ENCODE data around the gene PCDH9. TPM values are rescaled to one million over a fixed set of nuclear protein-coding genes. Genes with fewer than 3 reads are reported as not detected.
A peak's percentile ranks its signal among the peaks of the same experiment; 100 is the strongest.

PCDH9 gene
- total and polyA plus RNA-seq, 5 donors from 2014 or later, result 0.08 to 0.77 (median 0.09) TPM

DNA sequence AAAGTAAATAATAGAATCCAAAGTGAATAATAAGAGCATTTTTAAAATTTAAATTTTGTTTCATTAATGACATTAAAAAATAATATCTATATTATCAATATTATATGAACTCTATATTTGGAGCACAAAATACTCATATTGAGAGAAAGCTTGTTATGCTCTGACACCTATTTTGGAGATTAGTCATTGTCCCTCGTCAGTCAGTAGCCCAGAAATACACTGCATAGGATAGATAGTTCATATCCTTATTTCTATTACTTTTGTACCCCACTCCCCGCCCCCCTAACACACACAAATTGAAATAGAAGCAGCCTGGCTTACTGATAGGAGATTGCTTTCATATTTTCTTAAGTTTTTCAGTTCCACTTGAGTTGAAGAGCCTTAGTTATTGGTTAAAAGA is 652.8 kb downstream of the PCDH9 start:
- H3K27ac Mint-ChIP-seq, result no peak overlapping the region
- no peak overlapping the region for H3K4me3 ChIP-seq (ENCODE audit: low read depth, low read length)
- no peak overlapping the region for H3K4me3 Mint-ChIP-seq
- H3K27me3 Mint-ChIP-seq, result no peaks in the 10 kb centered on the region
- no peaks in the 10 kb centered on the region for H3K27me3 ChIP-seq (ENCODE audit: control insufficient read depth, insufficient read depth, low read length)
- no peaks in the 10 kb centered on the region for H3K4me1 Mint-ChIP-seq
- DNase-seq (no peak), ATAC-seq (ENCODE audit: low read depth in 2 of 2) (no peak)
- no peaks in the 10 kb centered on the region for H3K4me1 ChIP-seq (ENCODE audit: control insufficient read depth, insufficient read depth, low read length, poor library complexity, severe bottlenecking)
- H3K36me3 ChIP-seq (ENCODE audit: control insufficient read depth, insufficient read depth, low read length), result no peaks in the 10 kb centered on the region
- no peak overlapping the region for H3K27ac ChIP-seq (ENCODE audit: insufficient read depth, low read length, poor library complexity, severe bottlenecking)
- H3K36me3 Mint-ChIP-seq, result no peaks in the 10 kb centered on the region
- peaks cover 0 to 27% (median 5%) of the 10 kb centered on the region in 7 donors for H3K9me3 Mint-ChIP-seq
- peaks cover 3 to 5% of the 10 kb centered on the region in 2 experiments for H3K9me3 ChIP-seq (ENCODE audit: control insufficient read depth in 2 of 2, low read length in 2 of 2)

DNA sequence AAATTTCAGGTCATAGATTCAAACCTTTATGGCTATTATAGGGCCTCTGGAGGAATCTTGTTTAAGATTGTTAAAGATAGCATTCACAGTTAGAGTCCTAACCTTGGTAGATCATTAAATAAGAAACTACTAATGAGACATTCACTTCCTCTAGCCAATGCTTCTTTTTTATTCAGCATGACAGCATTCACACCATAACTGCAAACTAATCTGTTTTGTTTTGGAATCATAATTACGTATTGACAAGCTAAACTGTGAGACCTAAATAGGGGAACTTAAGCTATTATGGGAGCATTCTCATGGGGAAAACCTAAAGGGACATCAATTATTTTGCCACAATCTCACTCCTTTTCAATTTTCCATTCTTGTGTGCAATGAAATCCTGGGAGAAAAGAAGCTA is 653.8 kb downstream of the PCDH9 start:
- H3K4me1 ChIP-seq (ENCODE audit: control insufficient read depth, insufficient read depth, low read length, poor library complexity, severe bottlenecking), result no peaks in the 10 kb centered on the region
- no peaks in the 10 kb centered on the region for H3K36me3 ChIP-seq (ENCODE audit: control insufficient read depth, insufficient read depth, low read length)
- no peak overlapping the region for H3K4me3 ChIP-seq (ENCODE audit: low read depth, low read length)
- H3K4me1 Mint-ChIP-seq, result no peaks in the 10 kb centered on the region
- DNase-seq, result no peak
- H3K27ac ChIP-seq (ENCODE audit: insufficient read depth, low read length, poor library complexity, severe bottlenecking), result no peak overlapping the region
- H3K27me3 ChIP-seq (ENCODE audit: control insufficient read depth, insufficient read depth, low read length), result no peaks in the 10 kb centered on the region
- no peaks in the 10 kb centered on the region for H3K27me3 Mint-ChIP-seq
- H3K9me3 Mint-ChIP-seq, result peaks cover 0 to 27% (median 5%) of the 10 kb centered on the region in 7 donors
- ATAC-seq (ENCODE audit: low read depth in 2 of 2), result no peak
- no peak overlapping the region for H3K27ac Mint-ChIP-seq
- H3K36me3 Mint-ChIP-seq, result no peaks in the 10 kb centered on the region
- no peak overlapping the region for H3K4me3 Mint-ChIP-seq
- H3K9me3 ChIP-seq (ENCODE audit: control insufficient read depth in 2 of 2, low read length in 2 of 2), result peaks cover 5% of the 10 kb centered on the region in 2 experiments

DNA sequence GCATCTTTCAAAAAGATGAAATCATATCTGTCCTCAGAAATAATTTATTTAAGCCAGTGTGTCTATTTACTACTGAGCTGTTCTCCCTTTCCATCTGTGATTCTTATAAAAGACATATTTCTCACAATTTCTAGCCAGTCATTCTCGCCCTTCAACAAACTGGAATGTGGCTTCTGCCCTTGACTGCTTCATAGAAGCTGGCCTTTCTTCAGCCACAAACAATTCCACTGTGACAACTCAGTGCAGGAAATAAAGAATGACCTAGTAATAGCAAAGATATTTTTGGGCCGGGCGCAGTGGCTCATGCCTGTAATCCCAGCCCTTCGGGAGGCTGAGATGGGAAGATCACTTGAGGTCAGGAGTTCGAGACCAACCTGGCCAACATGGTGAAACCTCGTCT is 655.5 kb downstream of the PCDH9 start:
- H3K36me3 ChIP-seq (ENCODE audit: control insufficient read depth, insufficient read depth, low read length), result no peaks in the 10 kb centered on the region
- peaks cover 0 to 25% (median 10%) of the 10 kb centered on the region in 7 donors for H3K9me3 Mint-ChIP-seq

DNA sequence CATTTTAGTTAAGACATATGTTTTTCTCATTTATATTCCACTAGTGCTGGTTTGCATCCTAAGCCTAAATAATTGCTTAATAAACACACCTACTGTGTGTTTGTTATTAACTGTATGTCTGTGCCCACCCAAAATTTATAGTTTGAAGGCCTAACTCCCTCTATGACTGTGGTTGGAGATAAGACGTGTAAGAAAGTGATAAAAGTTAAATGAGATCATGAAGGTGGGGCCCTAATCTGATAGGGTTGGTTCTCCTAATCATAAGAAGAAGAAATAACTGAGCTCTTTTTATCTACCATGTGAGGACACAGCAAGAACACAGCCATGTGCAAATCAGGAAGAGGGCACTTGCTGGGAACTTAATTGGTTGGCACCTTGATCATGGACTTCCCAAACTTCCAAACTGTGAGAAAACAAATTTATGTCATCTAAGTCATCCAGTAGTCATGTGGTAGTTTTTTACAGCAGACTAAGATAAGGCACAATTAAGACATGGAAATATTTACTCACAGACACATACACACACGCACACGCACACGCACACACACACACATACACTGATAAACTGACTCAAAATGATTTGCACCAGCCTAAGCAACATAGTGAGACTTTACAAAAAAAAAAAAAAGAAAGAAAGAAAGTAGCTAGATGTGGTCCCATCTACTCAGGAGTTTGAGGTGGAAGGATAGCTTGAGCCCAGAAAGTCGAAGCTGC is 662.1 kb downstream of the PCDH9 start:
- no peaks in the 10 kb centered on the region for H3K27me3 Mint-ChIP-seq
- no peak for DNase-seq
- H3K27ac Mint-ChIP-seq, result peak overlapping the region in 1 of 3 donors; percentile 29
- no peak overlapping the region for H3K27ac ChIP-seq (ENCODE audit: insufficient read depth, low read length, poor library complexity, severe bottlenecking)
- no peak overlapping the region for H3K4me3 ChIP-seq (ENCODE audit: low read depth, low read length)
- no peaks in the 10 kb centered on the region for H3K4me1 Mint-ChIP-seq
- H3K36me3 ChIP-seq (ENCODE audit: control insufficient read depth, insufficient read depth, low read length), result no peaks in the 10 kb centered on the region
- H3K4me1 ChIP-seq (ENCODE audit: control insufficient read depth, insufficient read depth, low read length, poor library complexity, severe bottlenecking), result no peaks in the 10 kb centered on the region
- H3K27me3 ChIP-seq (ENCODE audit: control insufficient read depth, insufficient read depth, low read length), result no peaks in the 10 kb centered on the region
- H3K9me3 Mint-ChIP-seq, result peaks cover 4 to 18% (median 9%) of the 10 kb centered on the region in 7 donors
- no peak overlapping the region for H3K4me3 Mint-ChIP-seq
- no peaks in the 10 kb centered on the region for H3K36me3 Mint-ChIP-seq
- H3K9me3 ChIP-seq (ENCODE audit: control insufficient read depth in 2 of 2, low read length in 2 of 2), result peaks cover 1 to 5% of the 10 kb centered on the region in 2 experiments
- no peak for ATAC-seq (ENCODE audit: low read depth in 2 of 2)

More for the DNA sequence above, 655.5 kb downstream of the PCDH9 start:
- Mint-ChIP-seq H3K27ac (no peak overlapping the region), H3K36me3 (no peaks in the 10 kb centered on the region), H3K4me3 (no peak overlapping the region), H3K4me1 (no peaks in the 10 kb centered on the region), H3K27me3 (no peaks in the 10 kb centered on the region)
- Histone ChIP-seq H3K9me3 (ENCODE audit: control insufficient read depth in 2 of 2, low read length in 2 of 2) (peaks cover 5% of the 10 kb centered on the region in 2 experiments), H3K4me3 (ENCODE audit: low read depth, low read length) (no peak overlapping the region), H3K27ac (ENCODE audit: insufficient read depth, low read length, poor library complexity, severe bottlenecking) (no peak overlapping the region), H3K27me3 (ENCODE audit: control insufficient read depth, insufficient read depth, low read length) (no peaks in the 10 kb centered on the region), H3K4me1 (ENCODE audit: control insufficient read depth, insufficient read depth, low read length, poor library complexity, severe bottlenecking) (no peaks in the 10 kb centered on the region)
- DNase-seq (no peak), ATAC-seq (ENCODE audit: low read depth in 2 of 2) (no peak)

DNA sequence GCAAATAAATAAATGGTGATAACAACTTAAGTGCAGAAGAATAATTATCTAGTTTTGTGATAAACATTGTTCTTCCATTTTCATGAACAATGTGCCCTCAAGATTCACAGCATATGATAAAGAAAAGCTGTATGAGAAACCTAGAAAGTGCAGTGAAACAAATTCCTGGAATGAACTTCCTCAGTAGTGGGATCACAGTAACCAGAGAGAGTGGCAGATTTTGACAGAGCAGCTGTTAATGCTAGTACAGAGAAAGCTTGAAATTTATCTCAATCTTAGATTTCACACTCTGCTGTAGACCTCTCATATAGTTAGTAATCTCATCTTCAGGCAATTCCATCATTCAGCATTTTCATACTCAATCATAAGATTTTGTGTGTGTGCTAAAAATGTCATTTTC is 664.9 kb downstream of the PCDH9 start:
- Histone ChIP-seq H3K4me1 (ENCODE audit: control insufficient read depth, insufficient read depth, low read length, poor library complexity, severe bottlenecking) (no peaks in the 10 kb centered on the region), H3K27me3 (ENCODE audit: control insufficient read depth, insufficient read depth, low read length) (no peaks in the 10 kb centered on the region), H3K9me3 (ENCODE audit: control insufficient read depth in 2 of 2, low read length in 2 of 2) (peaks cover 0 to 2% of the 10 kb centered on the region in 2 experiments), H3K4me3 (ENCODE audit: low read depth, low read length) (no peak overlapping the region), H3K27ac (ENCODE audit: insufficient read depth, low read length, poor library complexity, severe bottlenecking) (no peak overlapping the region), H3K36me3 (ENCODE audit: control insufficient read depth, insufficient read depth, low read length) (no peaks in the 10 kb centered on the region)
- ATAC-seq (ENCODE audit: low read depth in 2 of 2), result no peak
- Mint-ChIP-seq H3K9me3 (peaks cover 5 to 16% (median 15%) of the 10 kb centered on the region in 7 donors), H3K36me3 (no peaks in the 10 kb centered on the region), H3K27me3 (no peaks in the 10 kb centered on the region), H3K4me1 (no peaks in the 10 kb centered on the region), H3K27ac (no peak overlapping the region), H3K4me3 (no peak overlapping the region)
- no peak for DNase-seq

DNA sequence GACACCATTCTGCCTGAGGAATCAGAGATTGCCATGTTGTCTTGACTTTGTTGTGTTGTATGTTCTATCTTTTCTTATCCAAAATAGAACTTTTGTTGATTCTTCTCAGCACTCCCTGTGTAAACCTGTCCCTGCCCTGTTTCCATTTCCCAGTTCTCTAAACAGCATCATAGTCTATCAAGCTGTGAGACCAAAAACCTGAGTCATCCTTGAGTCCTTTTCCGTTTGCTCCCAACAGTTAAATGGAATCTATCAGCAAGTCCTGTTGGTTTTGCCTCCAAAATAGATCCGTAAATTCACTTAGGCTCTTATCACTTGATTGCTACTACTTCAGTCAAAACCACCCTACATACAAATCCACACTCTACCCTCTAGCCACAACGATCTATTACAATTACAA is 667.1 kb downstream of the PCDH9 start:
- no peaks in the 10 kb centered on the region for H3K4me1 ChIP-seq (ENCODE audit: control insufficient read depth, insufficient read depth, low read length, poor library complexity, severe bottlenecking)
- no peaks in the 10 kb centered on the region for H3K27me3 ChIP-seq (ENCODE audit: control insufficient read depth, insufficient read depth, low read length)
- no peak overlapping the region for H3K4me3 ChIP-seq (ENCODE audit: low read depth, low read length)
- peaks cover 2 to 5% of the 10 kb centered on the region in 2 experiments for H3K9me3 ChIP-seq (ENCODE audit: control insufficient read depth in 2 of 2, low read length in 2 of 2)
- no peak for DNase-seq
- Mint-ChIP-seq H3K27me3 (no peaks in the 10 kb centered on the region), H3K4me3 (no peak overlapping the region), H3K36me3 (no peaks in the 10 kb centered on the region), H3K4me1 (no peaks in the 10 kb centered on the region), H3K9me3 (peaks cover 2 to 19% (median 12%) of the 10 kb centered on the region in 7 donors), H3K27ac (no peak overlapping the region)
- no peaks in the 10 kb centered on the region for H3K36me3 ChIP-seq (ENCODE audit: control insufficient read depth, insufficient read depth, low read length)
- H3K27ac ChIP-seq (ENCODE audit: insufficient read depth, low read length, poor library complexity, severe bottlenecking), result no peak overlapping the region
- ATAC-seq (ENCODE audit: low read depth in 2 of 2), result no peak

DNA sequence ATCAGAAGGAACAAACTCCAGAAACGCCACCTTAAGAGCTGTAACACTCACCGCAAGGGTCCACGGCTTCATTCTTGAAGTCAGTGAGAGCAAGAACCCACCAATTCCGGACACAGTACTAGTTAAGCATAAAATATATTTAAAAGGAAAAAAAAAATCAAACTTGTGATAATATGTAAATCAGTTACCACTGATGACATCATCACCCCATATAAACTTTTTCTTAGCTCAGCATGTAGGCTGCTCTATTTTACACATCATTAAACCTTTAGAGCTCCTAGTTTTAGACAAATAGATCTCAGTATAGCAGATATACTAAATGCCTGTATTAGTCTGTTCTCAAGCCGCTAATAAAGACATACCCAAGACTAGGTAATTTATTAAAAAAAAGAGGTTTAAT is 668.1 kb downstream of the PCDH9 start:
- ATAC-seq (ENCODE audit: low read depth in 2 of 2) (no peak), DNase-seq (no peak)
- H3K4me1 Mint-ChIP-seq, result no peaks in the 10 kb centered on the region
- H3K27ac Mint-ChIP-seq, result no peak overlapping the region
- no peaks in the 10 kb centered on the region for H3K27me3 ChIP-seq (ENCODE audit: control insufficient read depth, insufficient read depth, low read length)
- H3K9me3 ChIP-seq (ENCODE audit: control insufficient read depth in 2 of 2, low read length in 2 of 2), result peaks cover 2 to 5% of the 10 kb centered on the region in 2 experiments
- no peaks in the 10 kb centered on the region for H3K4me1 ChIP-seq (ENCODE audit: control insufficient read depth, insufficient read depth, low read length, poor library complexity, severe bottlenecking)
- H3K9me3 Mint-ChIP-seq, result peaks cover 2 to 19% (median 11%) of the 10 kb centered on the region in 7 donors
- no peak overlapping the region for H3K4me3 ChIP-seq (ENCODE audit: low read depth, low read length)
- H3K36me3 Mint-ChIP-seq, result no peaks in the 10 kb centered on the region
- H3K27me3 Mint-ChIP-seq, result no peaks in the 10 kb centered on the region
- H3K4me3 Mint-ChIP-seq, result no peak overlapping the region
- H3K36me3 ChIP-seq (ENCODE audit: control insufficient read depth, insufficient read depth, low read length), result no peaks in the 10 kb centered on the region
- no peak overlapping the region for H3K27ac ChIP-seq (ENCODE audit: insufficient read depth, low read length, poor library complexity, severe bottlenecking)

DNA sequence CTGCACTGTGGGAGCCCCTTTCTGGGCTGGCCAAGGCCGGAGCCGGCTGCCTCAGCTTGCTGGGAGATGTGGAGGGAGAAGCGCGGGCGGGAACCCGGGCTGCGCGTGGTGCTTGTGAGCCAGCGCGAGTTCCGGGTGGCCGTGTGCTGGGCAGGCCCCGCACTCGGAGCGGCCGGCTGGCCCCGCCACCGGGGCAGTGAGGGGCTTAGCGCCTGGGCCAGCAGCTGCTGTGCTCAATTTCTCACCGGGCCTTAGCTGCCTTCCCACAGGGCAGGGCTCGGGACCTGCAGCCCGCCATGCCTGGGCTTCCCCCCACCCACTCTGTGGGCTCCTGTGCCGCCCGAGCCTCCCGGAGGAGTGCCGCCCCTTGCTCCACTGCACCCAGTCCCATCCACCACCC is 669.1 kb downstream of the PCDH9 start:
- no peaks in the 10 kb centered on the region for H3K4me1 ChIP-seq (ENCODE audit: control insufficient read depth, insufficient read depth, low read length, poor library complexity, severe bottlenecking)
- ATAC-seq (ENCODE audit: low read depth in 2 of 2) (no peak), DNase-seq (no peak)
- H3K9me3 Mint-ChIP-seq, result peaks cover 2 to 19% (median 10%) of the 10 kb centered on the region in 7 donors
- no peak overlapping the region for H3K27ac Mint-ChIP-seq
- no peaks in the 10 kb centered on the region for H3K36me3 ChIP-seq (ENCODE audit: control insufficient read depth, insufficient read depth, low read length)
- H3K4me3 Mint-ChIP-seq, result no peak overlapping the region
- H3K27me3 ChIP-seq (ENCODE audit: control insufficient read depth, insufficient read depth, low read length), result no peaks in the 10 kb centered on the region
- no peak overlapping the region for H3K27ac ChIP-seq (ENCODE audit: insufficient read depth, low read length, poor library complexity, severe bottlenecking)
- no peaks in the 10 kb centered on the region for H3K4me1 Mint-ChIP-seq
- no peak overlapping the region for H3K4me3 ChIP-seq (ENCODE audit: low read depth, low read length)
- H3K9me3 ChIP-seq (ENCODE audit: control insufficient read depth in 2 of 2, low read length in 2 of 2), result peaks cover 2 to 5% of the 10 kb centered on the region in 2 experiments
- H3K27me3 Mint-ChIP-seq, result no peaks in the 10 kb centered on the region
- no peaks in the 10 kb centered on the region for H3K36me3 Mint-ChIP-seq

Measured in CD4-positive, CD25-positive, alpha-beta regulatory T cell (primary cell).